CD4-positive, alpha-beta T cell treated with Interleukin-4 for 1 hour (primary cell): ENCODE results near the gene PPCDC.
"Not testable (repeated sequence)": the region's sequence is repeated elsewhere in the genome, so short reads cannot be mapped to it uniquely, and the experiment has no call there.

Source experiments
- DNase-seq, 2 donors: peaks; one replicate each; pipeline ENCODE4 v3.0.0-alpha.2; 2020 to 2022

PPCDC gene

GRCh38 chr15:75069301-75069925 is 46.0 kb downstream of the PPCDC start:
- peak; percentile 24 to 77 for DNase-seq

GRCh38 chr15:75070674-75071073 is 47.3 kb downstream of the PPCDC start:
- no peak for DNase-seq

- DNase-seq: peak; percentile 20 to 64
Measured at GRCh38 chr15:75073197-75073596, 49.8 kb downstream of the PPCDC start.

- no peak for DNase-seq
Measured at GRCh38 chr15:75076277-75076676, 52.9 kb downstream of the PPCDC start.

- peak; percentile 17 to 66 for DNase-seq
Measured at GRCh38 chr15:75077551-75077961, 54.2 kb downstream of the PPCDC start.

GRCh38 chr15:75081150-75081549 is 57.8 kb downstream of the PPCDC start:
- DNase-seq: no peak

- DNase-seq: no peak
Measured at GRCh38 chr15:75082689-75083088, 59.3 kb downstream of the PPCDC start.

GRCh38 chr15:75085708-75086107 is 62.3 kb downstream of the PPCDC start:
- not testable (repeated sequence) for DNase-seq

- DNase-seq: no peak
Measured at GRCh38 chr15:75089456-75090387, 66.3 kb downstream of the PPCDC start.

- DNase-seq: peak in 1 of 2 donors; percentile 65
Measured at GRCh38 chr15:75090388-75090734, 67.0 kb downstream of the PPCDC start.

- no peak for DNase-seq
Measured at GRCh38 chr15:75091814-75092213, 68.4 kb downstream of the PPCDC start.

GRCh38 chr15:75094961-75095478 is 71.6 kb downstream of the PPCDC start:
- not testable (repeated sequence) for DNase-seq

- DNase-seq: no peak
Measured at GRCh38 chr15:75095594-75095993, 72.2 kb downstream of the PPCDC start.

- DNase-seq: no peak
Measured at GRCh38 chr15:75097939-75098338, 74.5 kb downstream of the PPCDC start.

- no peak for DNase-seq
Measured at GRCh38 chr15:75098404-75098803, 75.0 kb downstream of the PPCDC start.
